NCI-H187 (cell line): Measurements from ENCODE around the gene NOXA1.

Experiments
- DNase-seq, 2 experiments: peaks; one replicate each; lab custom pipeline; 2025; lab: John Stamatoyannopoulos, UW

The NOXA1 gene

DNA sequence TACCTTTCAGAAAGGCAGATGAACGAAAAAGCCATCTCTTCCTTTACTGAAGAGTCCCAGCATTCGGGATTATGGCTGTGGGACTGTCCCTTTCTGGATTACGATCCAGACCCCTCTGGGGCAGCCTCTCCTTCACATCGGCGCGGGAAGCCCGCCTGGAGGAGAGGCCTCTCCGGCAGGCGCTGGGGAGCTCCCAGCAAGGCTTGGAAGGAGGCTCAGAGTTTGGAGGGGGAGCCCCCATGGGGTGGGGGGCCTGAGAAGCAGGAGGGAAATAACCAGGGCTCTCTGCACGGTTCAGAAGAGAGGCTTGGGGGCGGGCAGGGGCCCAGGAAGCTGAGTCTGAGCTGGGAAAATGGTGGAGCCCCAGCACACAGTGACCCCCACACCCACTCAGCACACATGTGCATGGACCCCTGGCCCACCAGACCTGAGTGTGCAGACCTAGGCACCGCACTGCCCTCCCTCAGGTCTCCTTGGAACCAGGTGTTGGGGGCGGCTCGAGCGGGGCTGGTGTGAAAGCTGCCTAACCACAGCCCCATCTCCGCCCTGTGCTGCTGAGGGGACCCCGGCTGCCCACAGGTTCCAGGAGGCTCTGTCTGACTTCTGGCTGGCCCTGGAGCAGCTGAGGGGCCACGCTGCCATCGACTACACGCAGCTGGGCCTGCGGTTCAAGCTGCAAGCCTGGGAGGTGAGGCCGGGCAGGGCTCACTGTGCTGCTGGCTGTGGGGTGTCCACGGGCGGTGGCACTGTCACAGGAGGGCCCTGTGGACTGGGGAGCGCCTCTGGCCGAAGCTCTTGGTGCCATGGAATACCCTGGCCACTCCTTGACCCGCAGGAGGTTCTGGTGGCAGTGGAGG is 4.5 kb downstream of the NOXA1 start:
- DNase-seq: no peak

DNA sequence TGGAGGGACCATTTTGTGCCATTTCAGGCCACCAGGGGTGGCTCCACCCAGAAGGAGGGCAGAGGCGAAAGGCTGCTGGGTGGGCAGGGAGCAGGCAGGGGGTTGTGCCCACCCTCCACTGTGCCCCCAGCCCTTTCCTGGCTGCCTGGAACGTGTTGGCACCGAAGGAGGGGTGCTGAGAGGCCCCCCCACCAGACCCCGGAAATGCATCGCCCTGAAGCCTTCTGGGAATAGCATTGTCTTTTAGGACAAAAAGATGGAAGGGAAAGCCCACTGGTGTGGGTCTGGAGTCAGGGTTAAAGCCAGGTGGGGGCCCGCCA is 5.1 kb downstream of the NOXA1 start:
- DNase-seq: no peak

GRCh38 chr9:137428841-137429545 is 5.8 kb downstream of the NOXA1 start:
- DNase-seq: no peak

DNA sequence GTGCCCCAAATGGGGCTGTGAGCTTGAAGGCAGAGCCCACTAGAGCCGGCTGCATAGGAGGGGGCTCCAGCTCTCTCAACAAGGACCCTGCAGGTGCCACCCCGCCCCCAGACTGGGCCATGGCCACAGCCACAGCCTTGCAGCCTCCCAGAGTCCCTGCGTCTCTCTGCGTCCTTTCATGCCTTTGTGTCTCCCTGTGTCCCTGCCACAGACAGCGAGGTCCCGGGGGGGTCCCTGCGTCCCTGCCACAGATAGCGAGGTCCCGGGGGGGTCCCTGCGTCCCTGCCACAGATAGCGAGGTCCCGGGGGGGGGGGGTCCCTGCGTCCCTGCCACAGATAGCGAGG is 6.3 kb downstream of the NOXA1 start:
- DNase-seq: no peak

- peak; percentile 17 to 24 for DNase-seq
Observed at GRCh38 chr9:137429974-137430722, 7.0 kb downstream of the NOXA1 start.

DNA sequence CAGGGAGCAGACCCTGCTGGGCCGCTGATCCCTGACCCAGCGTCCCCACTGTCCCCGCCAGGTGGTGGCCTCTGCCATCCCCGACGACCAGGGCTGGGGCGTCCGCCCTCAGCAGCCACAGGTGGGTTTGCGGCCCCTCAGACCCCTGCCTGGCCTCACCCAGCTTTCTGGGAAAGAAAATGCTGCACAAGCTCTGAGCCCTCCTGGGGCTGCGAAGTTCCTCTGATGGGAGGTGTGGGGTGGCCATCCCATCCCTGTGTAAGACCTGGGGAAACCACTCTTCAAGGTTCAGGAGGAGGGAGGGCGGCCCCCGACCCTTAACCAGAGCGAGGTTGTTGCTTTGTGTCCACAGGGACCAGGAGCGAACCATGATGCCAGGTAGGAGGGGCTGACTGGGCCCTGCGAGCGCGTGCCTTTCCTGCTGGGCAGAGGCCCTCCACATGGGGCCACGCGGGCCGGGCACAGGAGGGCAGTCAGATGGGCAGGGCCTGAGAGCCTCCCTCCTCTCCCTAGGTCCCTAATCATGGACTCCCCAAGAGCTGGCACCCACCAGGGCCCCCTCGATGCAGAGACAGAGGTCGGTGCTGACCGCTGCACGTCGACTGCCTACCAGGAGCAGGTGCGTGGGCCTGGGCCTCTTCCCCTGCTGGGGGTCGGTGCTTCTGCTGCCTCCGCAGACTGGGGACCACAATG is 7.7 kb downstream of the NOXA1 start:
- DNase-seq: no peak

GRCh38 chr9:137431416-137431931 is 8.3 kb downstream of the NOXA1 start:
- no peak for DNase-seq

DNA sequence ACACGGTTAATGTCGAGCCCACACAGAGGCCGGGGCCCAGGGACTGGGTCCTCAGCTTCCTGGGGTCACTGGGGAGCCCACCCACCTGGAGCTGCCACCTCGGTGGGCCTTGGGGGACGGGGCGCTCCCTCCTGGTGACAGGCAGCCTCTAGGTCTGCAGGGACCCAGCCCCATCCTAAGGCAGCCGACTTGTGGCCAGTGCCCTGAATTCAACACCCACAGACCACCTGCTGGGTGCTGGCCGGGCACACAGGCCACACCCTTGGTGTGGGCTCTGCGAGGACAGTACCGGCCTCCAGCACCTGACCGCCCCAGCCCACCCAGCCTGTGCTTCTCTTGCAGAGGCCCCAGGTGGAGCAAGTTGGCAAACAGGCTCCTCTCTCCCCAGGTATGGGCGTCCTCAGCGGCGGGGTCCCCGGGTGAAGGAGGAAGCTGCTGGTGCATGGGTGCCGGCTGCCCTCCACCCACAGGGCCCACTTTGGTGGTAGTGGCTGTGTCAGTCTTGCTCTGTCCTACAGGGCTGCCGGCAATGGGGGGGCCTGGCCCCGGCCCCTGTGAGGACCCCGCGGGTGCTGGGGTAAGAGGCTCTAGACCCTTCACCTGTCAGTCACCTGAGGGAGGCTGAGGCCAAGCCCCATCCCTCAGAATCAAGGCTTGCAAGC is 9.6 kb downstream of the NOXA1 start:
- DNase-seq: no peak

DNA sequence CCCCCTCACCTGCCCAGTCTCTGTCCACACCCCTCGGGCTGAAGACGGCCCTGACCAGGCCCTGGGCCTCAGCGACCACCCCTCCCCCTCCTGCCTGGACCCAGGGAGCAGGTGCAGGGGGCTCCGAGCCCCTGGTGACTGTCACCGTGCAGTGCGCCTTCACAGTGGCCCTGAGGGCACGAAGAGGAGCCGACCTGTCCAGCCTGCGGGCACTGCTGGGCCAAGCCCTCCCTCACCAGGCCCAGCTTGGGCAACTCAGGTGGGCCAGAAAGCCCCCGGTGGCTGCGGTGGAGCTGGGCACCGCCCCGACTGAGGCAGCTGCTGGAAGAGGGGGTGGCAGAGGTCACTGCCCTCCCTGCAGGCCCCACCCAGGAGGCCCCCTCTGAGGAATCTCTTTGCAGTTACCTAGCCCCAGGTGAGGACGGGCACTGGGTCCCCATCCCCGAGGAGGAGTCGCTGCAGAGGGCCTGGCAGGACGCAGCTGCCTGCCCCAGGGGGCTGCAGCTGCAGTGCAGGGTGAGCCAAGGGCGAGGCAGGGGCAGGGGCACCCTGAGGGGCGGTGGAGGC is 10.2 kb downstream of the NOXA1 start:
- no peak for DNase-seq

GRCh38 chr9:137433916-137434431 is 10.8 kb downstream of the NOXA1 start:
- DNase-seq: no peak

DNA sequence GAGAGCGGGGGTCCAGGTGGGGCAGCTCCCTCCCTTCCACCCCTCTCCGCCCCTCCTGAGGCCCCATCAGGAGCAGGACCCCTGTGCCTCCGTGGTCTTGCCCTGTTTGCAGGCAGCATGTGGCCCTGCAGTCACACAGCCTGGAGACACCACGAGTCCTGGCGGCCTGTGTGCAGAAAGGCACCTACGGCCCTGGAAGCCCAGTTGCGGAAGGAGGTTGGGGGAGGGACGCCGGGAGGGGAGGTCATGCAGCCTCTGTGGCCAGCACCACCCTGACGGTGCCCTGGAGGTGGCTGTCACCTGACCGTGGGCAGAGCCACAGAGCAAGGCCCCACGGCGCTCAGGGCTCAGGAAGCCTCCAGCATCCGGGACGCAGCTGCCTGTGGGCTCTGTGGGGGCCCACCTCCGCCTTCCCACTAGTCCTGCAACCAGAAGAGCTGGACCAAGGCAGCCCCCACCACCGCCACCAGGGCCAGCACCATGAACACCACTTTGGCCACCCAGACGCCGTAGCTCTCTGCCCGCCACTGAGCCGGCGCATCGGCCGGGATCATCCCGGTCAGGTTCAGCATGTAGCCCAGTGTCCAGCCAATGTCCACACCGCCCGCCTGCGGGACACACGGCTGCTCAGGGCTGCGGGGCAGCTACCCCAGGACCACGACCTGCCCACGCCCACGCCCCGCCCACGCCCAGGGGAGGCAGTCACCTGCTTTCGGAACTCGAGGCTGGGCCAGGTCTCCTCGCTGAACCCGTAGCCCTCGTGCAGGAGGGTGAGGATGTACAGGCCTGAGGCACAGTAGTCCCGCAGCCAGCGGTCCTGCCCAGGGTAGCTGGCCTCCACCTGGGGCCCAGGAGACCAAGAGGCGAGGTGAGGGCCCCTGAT is 11.5 kb downstream of the NOXA1 start:
- DNase-seq: no peak

DNA sequence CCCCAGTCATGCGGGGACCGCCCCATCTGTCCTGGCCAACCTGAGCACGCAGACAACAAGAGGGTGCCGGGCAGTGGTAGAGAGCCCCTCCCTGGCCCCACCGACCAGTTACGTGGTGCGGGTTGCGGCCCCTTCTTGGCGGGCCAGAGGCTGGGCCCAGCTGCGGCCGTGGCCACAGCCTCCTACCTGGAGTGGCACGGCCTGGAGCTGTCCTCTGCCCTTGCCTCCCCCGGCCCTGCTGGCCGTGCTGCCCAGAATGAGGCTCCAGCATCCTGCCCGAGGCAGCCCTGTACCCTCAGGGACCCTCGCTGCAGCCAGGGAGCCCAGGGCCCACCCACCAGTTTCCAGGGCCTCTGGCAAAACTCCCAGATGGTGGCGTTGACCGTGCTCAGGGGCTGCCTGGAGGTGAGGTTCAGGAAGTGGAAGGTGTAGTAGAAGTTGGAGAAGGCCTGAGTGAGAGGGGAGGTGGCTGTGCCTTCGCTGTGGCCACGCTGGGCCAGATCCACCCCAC is 12.2 kb downstream of the NOXA1 start:
- DNase-seq: no peak

GRCh38 chr9:137435980-137436760 is 13.0 kb downstream of the NOXA1 start:
- DNase-seq: no peak

DNA sequence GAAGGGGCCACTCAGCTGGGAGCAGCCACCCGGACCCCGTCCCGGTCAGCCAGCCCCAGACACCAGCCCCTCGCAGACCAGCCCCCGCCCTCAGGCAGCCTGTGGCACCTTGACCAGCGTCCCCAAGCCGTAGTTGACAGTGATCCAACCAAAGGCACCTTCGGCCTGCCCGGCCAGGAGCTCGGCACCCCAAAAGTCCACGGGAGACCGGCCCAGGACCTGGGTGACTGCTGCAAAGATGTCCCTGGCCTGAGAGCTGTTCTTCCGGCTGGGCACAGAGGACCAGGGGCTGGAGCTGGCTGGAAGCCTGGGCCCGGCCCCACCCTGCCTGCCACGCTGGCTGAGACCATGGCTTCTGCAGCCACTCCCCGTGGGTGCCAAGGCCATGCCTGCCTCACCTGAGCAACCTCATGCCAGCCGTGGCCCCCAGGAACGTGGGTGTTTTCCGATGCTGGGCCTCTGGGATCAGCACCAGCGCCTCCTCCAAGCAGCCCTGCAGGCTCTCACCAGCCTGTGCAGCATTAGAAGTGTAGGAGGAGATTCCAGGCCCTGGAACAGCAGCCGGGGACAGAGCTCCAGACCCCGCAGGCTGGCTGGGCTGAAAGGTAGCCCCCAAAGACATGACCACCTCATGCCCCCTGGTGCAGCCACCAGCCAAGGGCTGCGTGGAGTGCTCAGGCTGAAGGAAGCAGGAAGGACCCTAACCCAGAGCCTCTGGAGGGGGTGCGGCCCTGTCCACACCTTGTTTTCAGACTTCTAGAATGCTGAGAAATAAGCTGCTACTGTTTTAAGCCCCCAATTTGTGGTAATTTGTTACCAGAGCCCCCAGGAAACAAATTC is 13.8 kb downstream of the NOXA1 start:
- no peak for DNase-seq

DNA sequence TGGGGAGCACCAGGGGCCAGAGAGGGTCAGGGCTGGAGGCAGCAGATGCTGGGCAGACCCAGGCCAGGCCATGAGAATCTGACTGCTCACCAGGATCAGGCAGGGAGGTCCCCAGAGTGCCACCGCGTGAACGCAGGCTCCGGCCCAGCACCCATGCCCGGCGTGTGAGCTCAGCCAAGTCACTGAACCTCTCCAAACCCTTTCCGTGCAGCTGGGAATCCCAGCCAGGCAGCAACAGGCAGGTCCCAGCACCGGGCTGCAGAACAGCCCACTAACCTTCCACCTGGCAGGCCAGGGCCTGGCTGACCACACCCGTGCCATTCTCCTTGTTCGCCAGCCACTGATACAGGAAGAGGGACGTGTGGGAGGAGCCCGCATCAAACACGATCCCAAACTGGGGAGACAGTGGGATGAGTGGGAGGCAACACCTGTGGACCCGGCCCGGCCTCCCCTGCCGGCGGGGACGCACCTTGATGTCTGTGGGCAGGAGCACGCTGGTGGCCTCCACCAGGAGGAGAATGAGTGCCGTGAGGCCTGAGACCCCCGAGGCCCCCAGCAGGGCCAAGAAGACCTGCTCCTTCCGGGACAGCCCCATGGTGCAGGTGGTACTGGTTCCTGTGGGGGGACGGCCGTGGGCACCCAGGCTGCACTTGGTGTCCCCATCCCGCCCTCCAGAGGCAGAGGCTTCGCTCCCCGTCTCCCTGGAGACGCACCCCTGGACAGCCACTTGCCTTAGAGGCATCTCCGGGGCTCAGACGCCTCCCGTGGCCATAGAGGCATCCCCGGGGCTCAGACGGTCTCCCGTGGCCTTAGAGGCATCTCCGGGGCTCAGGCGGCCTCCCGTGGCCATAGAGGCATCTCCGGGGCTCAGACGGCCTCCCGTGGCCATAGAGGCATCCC is 14.7 kb downstream of the NOXA1 start:
- DNase-seq: no peak

GRCh38 chr9:137438591-137439157 is 15.5 kb downstream of the NOXA1 start:
- no peak for DNase-seq
